Activated CD4-positive, alpha-beta T cell treated with anti-CD3 and anti-CD28 coated beads, Interleukin-2, Interleukin-6, amounts not matched to agents 100 ng/mL and 50 ng/mL, durations not matched to agents 16 hours and 8 hours (primary cell): ENCODE measurements around the gene GABRE.
"Not testable (repeated sequence)": the region's sequence is repeated elsewhere in the genome, so short reads cannot be mapped to it uniquely, and the experiment has no call there.

Source experiments
- DNase-seq: peaks from one replicate; pipeline ENCODE4 v3.0.0-alpha.2; 2020

The GABRE gene

DNA sequence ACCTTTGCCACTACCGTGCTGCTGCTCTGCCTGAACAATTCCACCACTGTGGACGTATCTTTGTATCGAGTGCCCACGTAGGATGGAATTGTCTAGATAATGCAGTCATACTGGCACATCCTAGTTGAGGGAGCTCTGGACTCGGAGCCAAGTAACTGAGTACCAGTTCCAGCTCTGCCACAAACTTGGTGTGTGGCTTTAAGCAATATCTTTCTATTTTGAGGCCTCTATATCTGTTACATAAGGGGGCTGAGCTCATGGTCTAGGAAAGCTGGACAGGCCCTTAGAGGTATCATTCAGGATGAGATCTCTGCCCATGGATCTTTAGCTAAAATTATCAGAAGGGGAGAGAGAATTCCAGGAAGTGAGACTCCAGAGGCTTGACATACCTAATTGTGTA is 12.4 kb downstream of the GABRE start:
- DNase-seq: no peak

DNA sequence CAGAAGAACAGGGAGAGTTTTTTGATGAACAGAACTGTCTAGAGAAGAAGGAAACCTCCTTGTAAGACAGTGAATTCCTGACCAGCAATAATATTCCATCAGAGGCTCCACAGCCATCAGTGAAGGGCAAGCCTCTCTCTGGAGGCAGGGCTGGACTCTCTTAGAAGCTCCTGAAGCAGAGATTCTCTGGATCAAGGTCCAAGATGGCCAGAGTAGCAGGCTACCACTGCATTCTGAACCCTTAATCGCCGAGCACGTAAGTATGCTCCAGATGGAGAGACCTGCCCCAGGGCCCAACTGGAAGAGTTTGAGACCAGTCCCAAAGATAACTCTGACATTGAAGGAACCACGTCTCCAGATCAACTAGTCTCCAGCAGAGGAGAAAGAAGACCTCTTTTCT is 16.4 kb downstream of the GABRE start:
- no peak for DNase-seq

DNA sequence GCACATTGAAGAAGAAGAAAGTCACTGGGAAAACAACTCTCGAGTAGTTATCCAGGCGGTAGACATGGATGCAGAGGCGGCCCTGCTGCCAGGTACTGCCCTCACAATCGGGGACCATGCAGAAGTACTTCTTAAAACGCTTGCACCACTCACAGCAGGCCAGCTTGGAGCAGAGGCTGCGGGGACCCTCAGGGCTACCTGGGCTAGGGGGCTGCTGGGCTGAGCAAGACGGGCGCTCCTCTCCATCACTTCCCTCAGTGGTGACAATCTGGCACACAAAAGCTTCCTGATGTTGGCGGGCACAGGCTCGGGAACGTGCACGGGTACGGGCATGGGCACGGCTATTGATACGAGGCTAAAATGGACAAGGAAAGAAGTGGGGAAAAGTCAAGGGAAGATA is 19.7 kb downstream of the GABRE start:
- DNase-seq: no peak

DNA sequence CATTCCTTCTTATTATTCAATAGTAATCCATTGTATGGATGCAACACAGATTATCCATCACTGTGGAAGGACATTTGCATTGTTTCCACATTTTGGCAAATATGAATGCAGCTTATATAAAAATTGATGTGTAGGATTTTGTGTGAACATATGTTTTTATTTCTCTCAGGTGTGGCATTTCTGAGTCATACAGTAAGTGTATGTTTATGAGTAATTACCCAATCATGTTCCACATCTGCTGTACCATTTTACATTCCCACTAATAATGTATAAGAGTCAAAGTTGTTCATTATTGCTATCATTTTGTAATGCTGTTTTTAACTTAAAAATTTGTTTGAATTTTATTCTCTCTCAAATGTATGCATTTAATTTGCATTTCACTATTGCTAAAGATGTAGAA is 36.3 kb downstream of the GABRE start:
- DNase-seq: no peak

DNA sequence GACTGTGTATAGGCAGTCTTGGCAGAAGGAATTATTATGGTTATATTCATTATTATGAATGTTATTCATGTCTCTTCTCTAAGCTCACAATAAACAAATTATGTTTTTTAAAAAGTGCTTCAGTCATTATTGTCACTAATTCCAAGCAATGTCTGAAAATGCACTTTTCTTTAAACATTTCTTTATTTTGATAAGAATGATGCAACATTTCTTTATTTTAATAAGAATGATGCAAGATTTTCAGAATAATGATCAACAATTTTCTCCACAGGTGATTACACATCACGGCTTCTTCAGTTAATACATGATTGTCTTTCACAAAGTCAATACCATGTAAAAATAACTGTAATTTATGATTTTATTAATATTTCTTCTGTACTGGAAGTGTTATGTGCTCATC is 39.1 kb downstream of the GABRE start:
- DNase-seq: no peak

DNA sequence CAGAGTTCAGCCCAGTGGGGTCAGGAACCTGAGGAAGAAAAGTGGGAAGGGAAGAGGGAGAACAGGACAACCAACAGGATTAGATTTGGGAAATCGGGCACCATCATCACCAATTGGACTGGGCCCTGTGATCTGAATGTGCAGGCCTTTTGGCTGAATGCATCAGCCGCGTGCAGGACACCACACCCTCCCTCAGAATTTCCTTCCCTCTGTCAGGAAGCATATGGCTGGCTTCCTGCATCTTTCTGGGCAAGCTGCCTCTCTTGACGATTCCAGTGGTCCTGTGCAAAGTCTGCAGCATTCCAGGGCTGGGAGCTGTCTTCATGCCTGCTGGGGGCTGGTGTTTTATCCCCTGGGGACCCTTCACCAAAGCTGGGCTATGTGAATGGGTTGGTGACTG is 45.4 kb downstream of the GABRE start:
- no peak for DNase-seq

DNA sequence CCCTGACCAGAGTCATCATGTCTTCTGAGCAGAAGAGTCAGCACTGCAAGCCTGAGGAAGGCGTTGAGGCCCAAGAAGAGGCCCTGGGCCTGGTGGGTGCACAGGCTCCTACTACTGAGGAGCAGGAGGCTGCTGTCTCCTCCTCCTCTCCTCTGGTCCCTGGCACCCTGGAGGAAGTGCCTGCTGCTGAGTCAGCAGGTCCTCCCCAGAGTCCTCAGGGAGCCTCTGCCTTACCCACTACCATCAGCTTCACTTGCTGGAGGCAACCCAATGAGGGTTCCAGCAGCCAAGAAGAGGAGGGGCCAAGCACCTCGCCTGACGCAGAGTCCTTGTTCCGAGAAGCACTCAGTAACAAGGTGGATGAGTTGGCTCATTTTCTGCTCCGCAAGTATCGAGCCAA is 50.8 kb downstream of the GABRE start:
- no peak for DNase-seq

DNA sequence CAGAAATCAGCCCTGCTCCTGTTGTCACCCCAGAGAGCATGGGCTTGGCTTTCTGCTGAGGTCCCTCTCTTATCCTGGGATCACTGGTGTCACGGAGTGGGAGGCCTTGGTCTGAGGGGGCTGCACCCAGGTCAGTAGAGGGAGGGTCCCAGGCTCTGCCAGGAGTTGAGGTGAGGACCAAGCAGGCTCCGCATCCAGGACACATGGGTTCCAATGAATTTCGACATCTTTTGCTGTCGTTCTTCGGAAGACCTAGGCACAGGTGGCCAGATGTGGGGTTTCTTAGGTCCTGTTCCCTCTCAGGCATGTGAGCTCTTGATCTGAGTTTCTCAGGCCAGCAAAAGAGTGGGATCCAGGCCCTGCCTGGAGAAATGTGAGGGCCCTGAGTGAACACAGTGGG is 51.8 kb downstream of the GABRE start:
- DNase-seq: no peak

DNA sequence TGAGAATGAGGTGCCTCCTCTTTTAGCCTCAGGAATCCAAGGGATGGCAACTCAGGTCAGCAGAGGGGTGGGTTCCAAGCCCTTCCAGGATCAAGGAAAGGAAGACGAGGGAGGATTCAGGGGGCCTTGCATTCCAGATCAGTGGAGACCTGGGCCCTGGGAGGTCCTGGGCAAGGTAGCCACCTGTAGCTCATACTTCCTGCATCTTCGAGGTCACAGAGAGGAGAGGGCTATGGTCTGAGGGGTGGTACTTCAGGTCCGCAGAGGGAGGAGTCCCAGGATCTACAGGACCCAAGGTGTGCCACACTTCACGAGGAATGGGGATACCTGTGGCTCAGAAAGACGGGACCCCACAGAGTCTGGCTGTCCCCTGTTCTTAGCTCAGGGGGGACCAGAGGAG is 52.6 kb downstream of the GABRE start:
- no peak for DNase-seq

DNA sequence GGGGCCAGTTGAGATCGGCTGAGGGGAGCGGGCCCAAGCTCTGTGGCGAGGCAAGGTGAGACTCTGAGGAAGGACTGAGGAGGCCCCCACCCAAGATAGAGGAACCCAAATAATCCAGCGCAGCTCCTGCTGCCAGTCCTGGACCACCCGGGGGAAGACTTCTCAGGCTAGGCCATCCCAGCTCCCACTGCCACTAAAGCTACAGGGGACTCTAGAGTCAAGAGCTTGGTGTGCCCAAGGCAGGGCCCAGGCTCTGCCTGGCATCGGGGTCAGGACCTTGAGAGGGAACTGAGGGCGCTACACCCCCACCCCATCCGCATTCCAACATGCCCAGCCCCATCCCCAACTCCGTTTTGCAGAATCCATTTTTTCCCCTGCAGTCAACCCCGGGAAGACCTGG is 53.2 kb downstream of the GABRE start:
- DNase-seq: no peak

DNA sequence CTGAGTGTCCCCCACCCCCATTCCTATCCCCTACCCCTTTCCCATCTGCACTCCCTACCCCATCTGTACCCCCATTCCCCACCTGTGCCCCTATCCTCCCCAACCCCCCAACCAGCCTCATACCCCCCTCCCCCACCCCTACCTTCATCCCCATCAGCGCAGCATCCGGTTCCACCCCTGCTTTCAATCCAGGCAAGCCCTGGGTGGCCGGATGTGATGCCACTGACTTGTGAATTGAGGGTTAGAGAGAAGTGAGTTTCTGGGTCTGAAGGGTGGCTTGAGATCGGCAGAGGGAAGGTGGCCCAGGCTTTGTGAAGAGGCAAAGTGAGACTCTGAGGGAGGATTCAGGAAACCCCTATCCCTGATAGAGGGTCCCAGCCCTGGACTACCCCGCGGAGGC is 53.9 kb downstream of the GABRE start:
- DNase-seq: no peak

DNA sequence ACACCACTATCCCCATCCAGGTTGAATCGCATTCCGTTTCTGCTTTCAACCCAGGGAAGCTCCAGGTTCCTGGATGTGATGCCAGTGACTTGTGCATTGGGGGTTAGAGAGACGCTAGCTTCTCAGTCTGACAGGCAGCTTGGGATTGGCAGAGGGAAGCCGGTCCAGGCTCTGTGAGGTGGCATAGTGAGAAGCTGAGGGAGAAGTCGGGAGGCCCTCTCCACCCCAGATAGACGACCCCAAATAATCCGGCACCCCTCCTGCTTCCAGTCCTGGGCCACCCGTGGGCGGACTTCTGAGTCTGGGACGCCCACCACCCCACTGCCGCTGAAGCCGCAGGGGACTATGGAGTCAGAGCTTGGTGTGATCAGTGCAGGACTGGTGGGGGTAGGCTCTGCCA is 54.4 kb downstream of the GABRE start:
- no peak for DNase-seq

DNA sequence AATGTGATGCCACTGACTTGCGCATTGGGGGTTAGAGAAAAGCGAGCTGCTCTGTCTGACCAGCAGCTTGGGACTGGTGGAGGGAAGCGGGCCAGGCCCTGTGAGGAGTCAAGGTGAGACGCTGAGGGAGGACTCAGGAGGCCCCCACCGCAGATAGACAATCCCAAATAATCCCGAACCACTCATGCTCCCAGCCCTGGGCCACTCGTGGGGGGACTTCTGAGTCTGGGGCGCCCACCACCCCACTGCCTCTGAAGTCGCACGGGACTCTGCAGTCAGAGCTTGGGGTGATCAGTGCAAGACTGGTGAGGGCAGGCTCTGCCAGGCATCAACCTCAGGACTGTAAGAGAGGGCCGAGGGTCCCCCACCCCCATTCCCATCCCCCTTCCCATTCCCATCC is 54.9 kb downstream of the GABRE start:
- DNase-seq: no peak

DNA sequence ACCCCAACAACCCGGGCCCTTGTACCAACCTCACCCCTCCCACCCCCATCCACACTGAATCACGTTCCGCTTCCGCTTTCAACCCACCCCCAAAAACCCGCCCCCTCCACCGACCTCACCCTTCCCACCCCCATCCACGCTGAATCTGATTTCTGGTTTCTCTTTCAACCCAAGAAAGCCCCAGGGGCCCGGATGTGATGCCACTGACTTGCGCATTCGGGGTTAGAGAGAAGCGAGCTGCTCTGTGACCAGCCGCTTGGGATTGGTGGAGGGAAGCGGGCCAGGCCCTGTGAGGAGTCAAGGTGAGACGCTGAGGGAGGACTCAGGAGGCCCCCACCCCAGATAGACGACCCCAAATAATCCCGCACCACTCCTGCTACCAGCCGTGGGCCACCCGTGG is 55.7 kb downstream of the GABRE start:
- DNase-seq: not testable (repeated sequence)

DNA sequence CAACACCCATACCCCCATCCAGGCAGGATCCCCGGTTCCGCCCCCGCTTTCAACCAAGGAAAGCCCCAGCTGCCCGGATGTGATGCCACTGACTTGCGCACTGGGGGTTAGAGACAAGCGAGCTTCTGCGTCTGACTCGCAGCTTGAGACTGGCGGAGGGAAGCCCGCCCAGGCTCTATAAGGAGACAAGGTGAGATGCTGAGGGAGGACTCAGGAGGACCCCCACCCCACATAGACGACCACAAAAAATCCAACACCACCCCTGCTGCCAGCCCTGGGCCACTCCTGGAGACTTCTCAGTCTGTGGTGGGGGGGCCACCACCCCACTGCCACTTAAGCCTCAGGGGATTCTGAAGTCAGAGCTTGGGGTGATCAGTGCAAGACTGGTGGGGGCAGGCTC is 61.7 kb downstream of the GABRE start, which contains the start of gene MAGEA4:
TSS of gene MAGEA4 (plus strand) at position 110 of the 400 bp plus-strand sequence. CDS start 10,776 bp downstream, outside the sequence.
- no peak for DNase-seq

DNA sequence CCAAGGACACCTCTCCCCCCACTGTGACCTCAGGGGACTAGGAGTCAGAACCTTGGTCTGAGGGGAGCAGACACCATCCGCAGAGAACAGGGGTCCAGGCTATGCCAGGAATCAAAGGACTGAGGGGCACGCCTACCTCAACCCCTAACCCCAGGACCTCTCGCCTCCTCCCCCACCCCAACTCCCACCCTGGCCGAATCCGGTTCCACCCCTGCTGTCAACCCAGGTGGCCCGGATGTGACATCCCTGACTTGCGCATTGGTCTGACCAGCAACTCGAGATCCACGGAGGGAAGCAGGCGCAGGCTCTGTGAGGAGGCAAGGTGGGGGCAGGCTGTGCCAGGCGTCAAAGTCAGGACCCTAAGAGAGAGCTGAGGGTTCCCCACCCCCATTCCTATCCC is 62.3 kb downstream of the GABRE start:
- DNase-seq: no peak

DNA sequence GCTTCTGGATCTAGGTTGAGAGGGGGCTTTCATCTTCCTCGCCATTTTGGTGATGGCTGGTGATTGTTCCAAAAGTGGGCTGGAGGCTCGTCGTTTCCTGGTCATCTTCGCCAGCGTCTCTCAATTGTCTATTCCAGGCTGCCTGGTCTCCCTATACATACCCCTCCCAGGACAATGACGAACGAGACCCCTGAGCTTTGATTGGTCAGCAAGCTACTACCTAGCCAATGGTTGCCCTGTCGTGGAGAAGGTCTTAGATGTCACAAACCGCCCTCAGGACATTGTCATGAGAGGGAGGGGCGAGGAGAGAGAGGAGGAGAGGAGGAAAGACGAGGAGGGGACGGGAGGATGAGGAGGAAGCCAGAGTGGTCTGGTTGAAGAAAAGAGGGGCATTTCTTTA is 69.5 kb downstream of the GABRE start:
- DNase-seq: no peak
